ENCODE results near the gene S100A14. TPM values are rescaled to one million over a fixed set of nuclear protein-coding genes. Genes with fewer than 3 reads are reported as not detected.

Gene S100A14
- polyA plus RNA-seq, 1 donor from 2014 or later: not detected

GRCh38 chr1:153638261-153638660 lies 22.1 kb upstream of the S100A14 start:
- H3K79me2 ChIP-seq (replicated peaks; ENCODE audit: insufficient read depth, low read length): peaks cover 36% of the 10 kb centered on the region
- H3K9ac ChIP-seq (ENCODE audit: low read length): no peak overlapping the region
- no peaks in the 10 kb centered on the region for H3K9me3 ChIP-seq (ENCODE audit: low read length)
- no peaks in the 10 kb centered on the region for H3F3A ChIP-seq (ENCODE audit: insufficient read depth, low read length, poor library complexity, severe bottlenecking)
- no peaks in the 10 kb centered on the region for H3K27me3 ChIP-seq (ENCODE audit: insufficient read depth, low read depth, low read length)
- TF ChIP-seq EZH2 (IDR thresholded peaks at IDR 0.05; ENCODE audit: borderline replicate concordance, insufficient read depth, low read length, poor library complexity, severe bottlenecking): no peak
- TF ChIP-seq SMC3 (conservative IDR thresholded peaks at IDR 0.05; ENCODE audit: poor library complexity): no peak
- no peak for TF ChIP-seq EP300 (conservative IDR thresholded peaks at IDR 0.05; ENCODE audit: poor library complexity, severe bottlenecking)
- TF ChIP-seq TAF1 (IDR thresholded peaks at IDR 0.05; ENCODE audit: low read depth): no peak
- TF ChIP-seq MXI1 (conservative IDR thresholded peaks at IDR 0.05; ENCODE audit: poor library complexity, severe bottlenecking): no peak
- TF ChIP-seq CTCF (IDR thresholded peaks at IDR 0.05; ENCODE audit: poor library complexity, severe bottlenecking): no peak
- TF ChIP-seq POLR2AphosphoS5 (IDR thresholded peaks at IDR 0.05): no peak
- TF ChIP-seq REST (IDR thresholded peaks at IDR 0.05; ENCODE audit: borderline replicate concordance): no peak
- no peak for TF ChIP-seq RAD21 (conservative IDR thresholded peaks at IDR 0.05)
- peaks cover 11% of the 10 kb centered on the region for H3K36me3 ChIP-seq (ENCODE audit: insufficient read depth, low read length)
- no peak overlapping the region for H3K4me3 ChIP-seq (ENCODE audit: low read length)
- H3K9me2 ChIP-seq (ENCODE audit: insufficient read depth, low read length): no peaks in the 10 kb centered on the region
- no peak overlapping the region for H2AFZ ChIP-seq (ENCODE audit: low read depth, low read length)
- no peak overlapping the region for H3K27ac ChIP-seq (ENCODE audit: low read length)
- H3K4me2 ChIP-seq (ENCODE audit: low read length): no peak overlapping the region
- H4K20me1 ChIP-seq (ENCODE audit: insufficient read depth): no peaks in the 10 kb centered on the region

GRCh38 chr1:153636312-153636711 lies 20.2 kb upstream of the S100A14 start:
- TF ChIP-seq POLR2AphosphoS5 (IDR thresholded peaks at IDR 0.05) (no peak), SMC3 (conservative IDR thresholded peaks at IDR 0.05; ENCODE audit: poor library complexity) (no peak), MXI1 (conservative IDR thresholded peaks at IDR 0.05; ENCODE audit: poor library complexity, severe bottlenecking) (no peak), EP300 (conservative IDR thresholded peaks at IDR 0.05; ENCODE audit: poor library complexity, severe bottlenecking) (no peak), RAD21 (conservative IDR thresholded peaks at IDR 0.05) (no peak), EZH2 (IDR thresholded peaks at IDR 0.05; ENCODE audit: borderline replicate concordance, insufficient read depth, low read length, poor library complexity, severe bottlenecking) (no peak), TAF1 (IDR thresholded peaks at IDR 0.05; ENCODE audit: low read depth) (no peak), REST (IDR thresholded peaks at IDR 0.05; ENCODE audit: borderline replicate concordance) (no peak), CTCF (IDR thresholded peaks at IDR 0.05; ENCODE audit: poor library complexity, severe bottlenecking) (no peak)
- H3K27ac ChIP-seq (ENCODE audit: low read length): no peak overlapping the region
- no peak overlapping the region for H2AFZ ChIP-seq (ENCODE audit: low read depth, low read length)
- H3K79me2 ChIP-seq (replicated peaks; ENCODE audit: insufficient read depth, low read length): peaks cover 36% of the 10 kb centered on the region
- H3K4me2 ChIP-seq (ENCODE audit: low read length): no peak overlapping the region
- H3K9me3 ChIP-seq (ENCODE audit: low read length): no peaks in the 10 kb centered on the region
- H3F3A ChIP-seq (ENCODE audit: insufficient read depth, low read length, poor library complexity, severe bottlenecking): no peaks in the 10 kb centered on the region
- no peaks in the 10 kb centered on the region for H4K20me1 ChIP-seq (ENCODE audit: insufficient read depth)
- H3K4me3 ChIP-seq (ENCODE audit: low read length): peak overlapping the region; percentile 79
- H3K9ac ChIP-seq (ENCODE audit: low read length): no peak overlapping the region
- H3K27me3 ChIP-seq (ENCODE audit: insufficient read depth, low read depth, low read length): no peaks in the 10 kb centered on the region
- no peaks in the 10 kb centered on the region for H3K9me2 ChIP-seq (ENCODE audit: insufficient read depth, low read length)
- H3K36me3 ChIP-seq (ENCODE audit: insufficient read depth, low read length): peaks cover 11% of the 10 kb centered on the region
